GM12878 (cell line): Measurements from ENCODE around the gene MVB12B. TPM values are rescaled to one million over a fixed set of nuclear protein-coding genes. Genes with fewer than 3 reads are reported as not detected.

Experiments used
- ATAC-seq: fragments of 200-7000 bp; cut with Tn5 transposase; 3 replicates; pipeline ENCODE4 v1.9.1; 2020; ENCODE audit warnings: mild to moderate bottlenecking, moderate library complexity
- BruUV-seq: library from RNA; stranded (reverse); fragments of 400-500 nt; replicated peaks from 2 replicates; lab custom pipeline; 2021; lab: Mats Ljungman, UMichigan
- CTCF ChIA-PET: fragments of 300-600 bp; sonication (Branson Sonifier 250); formaldehyde crosslinking; extraction: SDS; loops from one replicate; lab custom pipeline; 2021; ENCODE audit warnings: inconsistent platforms; lab: Yijun Ruan, JAX
- POLR2A ChIA-PET: fragments of 350-600 bp; formaldehyde crosslinking; extraction: SDS; loops from one replicate; lab custom pipeline; 2021; ENCODE audit warnings: inconsistent platforms; lab: Charles Lee
- RAD21 ChIA-PET: fragments of 300-600 bp; sonication (Branson Sonifier 250); formaldehyde crosslinking; loops from one replicate; lab custom pipeline; 2023; ENCODE audit warnings: antibody characterized with exemption; ENCODE audit not compliant: unreplicated experiment; lab: Charles Lee
- SMC1A ChIA-PET: fragments of 300-600 bp; sonication (Branson Sonifier 250); formaldehyde crosslinking; loops from one replicate; lab custom pipeline; 2023; ENCODE audit not compliant: unreplicated experiment, uncharacterized antibody; lab: Charles Lee
- DNase-seq: peaks from one replicate; pipeline ENCODE4 v3.0.0-alpha.2; 2011; ENCODE audit warnings: low read depth, low spot score
- FAIRE-seq: peaks from 3 replicates; lab custom pipeline; 2011; peaks lifted over from hg19 to GRCh38; lab: Jason Lieb, UNC
- H2AFZ ChIP-seq: 2 replicates; pipeline ENCODE4 v1.6.0; 2011; ENCODE audit warnings: low read depth, low read length, control low read depth; ENCODE audit not compliant: control insufficient read depth
- H3K27ac ChIP-seq: 2 replicates; pipeline ENCODE4 v1.5.1; 2011; ENCODE audit warnings: control low read depth; ENCODE audit not compliant: control insufficient read depth, insufficient read depth
- H3K27me3 ChIP-seq, 2 experiments: replicated peaks in 1 of 2; 2 replicates each; pipeline versions ENCODE4 v1.6.0 to v1.6.1; 2011; ENCODE audit warnings: low read length in 1 of 2; ENCODE audit not compliant: control insufficient read depth in 2 of 2, insufficient read depth in 2 of 2
- H3K36me3 ChIP-seq, 2 experiments: 2 replicates each; pipeline ENCODE4 v1.5.1; 2011; ENCODE audit warnings: low read length in 1 of 2; ENCODE audit not compliant: control insufficient read depth in 2 of 2, insufficient read depth in 2 of 2
- H3K4me1 ChIP-seq: 2 replicates; pipeline ENCODE4 v1.6.1; 2011; ENCODE audit warnings: mild to moderate bottlenecking, low read length, moderate library complexity, mixed read lengths; ENCODE audit not compliant: control insufficient read depth, insufficient read depth
- H3K4me2 ChIP-seq: 2 replicates; pipeline ENCODE4 v1.6.0; 2011; ENCODE audit warnings: control low read depth; ENCODE audit not compliant: control insufficient read depth, insufficient read depth
- H3K4me3 ChIP-seq: fragments of 200-600 bp; sonication (generic); 2 replicates; pipeline ENCODE4 v1.5.1; 2016
- H3K79me2 ChIP-seq: 2 replicates; pipeline ENCODE4 v1.6.0; 2011; ENCODE audit warnings: low read length; ENCODE audit not compliant: control insufficient read depth, insufficient read depth
- H3K9ac ChIP-seq: 2 replicates; pipeline ENCODE4 v1.8.0; 2011; ENCODE audit warnings: low read length, control low read depth, mixed read lengths; ENCODE audit not compliant: control insufficient read depth, insufficient read depth
- H3K9me3 ChIP-seq: replicated peaks from 3 replicates; pipeline ENCODE4 v1.5.1; 2011; ENCODE audit warnings: mild to moderate bottlenecking, low read length; ENCODE audit not compliant: control insufficient read depth, insufficient read depth
- H4K20me1 ChIP-seq: 2 replicates; pipeline ENCODE4 v1.6.0; 2011; ENCODE audit not compliant: control insufficient read depth, insufficient read depth
- ASH2L ChIP-seq: fragments of 300-600, 200-600 bp; sonication (generic); IDR thresholded peaks from 2 replicates; pipeline ENCODE4 v1.6.1; 2017; ENCODE audit warnings: low read depth, mild to moderate bottlenecking, borderline replicate concordance
- CHD2 ChIP-seq: IDR thresholded peaks from 2 replicates; pipeline ENCODE4 v1.6.1; 2011; ENCODE audit warnings: low read depth, low read length, improper control_type of control experiment, borderline replicate concordance
- GABPA ChIP-seq: IDR thresholded peaks from 2 replicates; pipeline ENCODE4 v1.6.1; 2014; ENCODE audit warnings: antibody characterized with exemption, low read depth, mild to moderate bottlenecking, inconsistent platforms
- MEF2B ChIP-seq: fragments of 450-650 bp; IDR thresholded peaks from 2 replicates; pipeline ENCODE4 v1.6.1; 2018; ENCODE audit warnings: mild to moderate bottlenecking, moderate library complexity; ENCODE audit not compliant: partially characterized antibody, poor library complexity, severe bottlenecking
- RAD51 ChIP-seq: fragments of 450-650 bp; IDR thresholded peaks from 2 replicates; pipeline ENCODE4 v1.6.1; 2016; ENCODE audit warnings: moderate library complexity, mild to moderate bottlenecking, inconsistent platforms
- RELA ChIP-seq: fragments of 450-650 bp; IDR thresholded peaks from 2 replicates; pipeline ENCODE4 v1.8.0; 2014; ENCODE audit warnings: borderline replicate concordance; ENCODE audit not compliant: partially characterized antibody
- RFX5 ChIP-seq: IDR thresholded peaks from 2 replicates; pipeline ENCODE4 v1.6.1; 2011; ENCODE audit warnings: low read depth, low read length, improper control_type of control experiment
- SRF ChIP-seq, 2 experiments: IDR thresholded peaks; 2 replicates each; pipeline ENCODE4 v1.6.1; 2011; ENCODE audit warnings: low read depth in 2 of 2, low read length in 2 of 2, mild to moderate bottlenecking in 1 of 2, moderate library complexity in 1 of 2
- ZBTB33 ChIP-seq: fragments of 450-650 bp; IDR thresholded peaks from 2 replicates; pipeline ENCODE4 v1.6.1; 2017; ENCODE audit warnings: mild to moderate bottlenecking
- ZNF687 ChIP-seq: fragments of 450-650 bp; IDR thresholded peaks from 2 replicates; pipeline ENCODE4 v1.6.1; 2017; ENCODE audit warnings: mild to moderate bottlenecking, moderate library complexity
- WGBS: methylation state at CpG from one replicate; pipeline ENCODE4 v1.1.6; 2016; ENCODE audit warnings: low lambda C conversion rate; ENCODE audit not compliant: insufficient replicate concordance, insufficient coverage; ENCODE audit errors: missing lambda C conversion rate; 5-methylcytosine and 5-hydroxymethylcytosine counted together
- in situ Hi-C: fragments of 300-500 bp; cut with MboI; formaldehyde crosslinking; loops from 9 replicates; pipeline ENCODE4 v1.14.3; 2018; ENCODE audit warnings: mixed read lengths
- intact Hi-C: fragments of 100-400 bp; cut with micrococcal nuclease; formaldehyde crosslinking; loops from one replicate; pipeline ENCODE4 v1.14.2; 2022; ENCODE audit not compliant: unreplicated experiment
- polyA plus RNA-seq, 11 experiments: library from polyadenylated mRNA; depleted of rRNA in 4 of 11; unstranded in 6 of 11; stranded (reverse) in 5 of 11; fragments of >200 nt; fragmentation: Nextera tagmentation in 4 of 11; fragmentation: Illumina TruSeq in 1 of 11; extraction: Ambion mirVana in 4 of 11; extraction: Trizol in 1 of 11; gene quantifications; 1 replicate in 1 of 11; 2 replicates in 10 of 11; pipeline versions ENCODE4 v1.2.1 to v1.2.3, GENCODE V29; 2011 to 2016; ENCODE audit warnings: inconsistent platforms in 2 of 11, missing spikeins in 2 of 11, low read depth in 1 of 11
- total RNA-seq, 4 experiments: library from RNA; depleted of rRNA in 3 of 4; stranded (reverse); fragments of >200 nt in 3 of 4; fragmentation: Illumina TruSeq in 1 of 4; extraction: Trizol in 1 of 4; gene quantifications; 2 replicates each; pipeline versions ENCODE4 v1.2.1 to v1.2.3, GENCODE V29; 2013 to 2021
- TF ChIP-seq, protein P1 (sequence below): fragments of 450-650 bp; IDR thresholded peaks from 2 replicates; pipeline ENCODE4 v1.6.1; 2017; ENCODE audit warnings: borderline replicate concordance
- TF ChIP-seq, protein P2 (sequence below): fragments of 450-650 bp; conservative IDR thresholded peaks from 2 replicates; pipeline ENCODE4 v1.6.1; 2017; ENCODE audit warnings: mild to moderate bottlenecking, moderate library complexity
- TF ChIP-seq, protein P3 (sequence below): fragments of 450-650 bp; IDR thresholded peaks from 2 replicates; pipeline ENCODE4 v1.6.1; 2016; ENCODE audit warnings: mild to moderate bottlenecking

The MVB12B gene
- total and polyA plus RNA-seq, 10 of the 15 experiments (the other 5 are each of a cell fraction or from before 2014, with no cell fraction given): 0.08 TPM; not detected in 9

DNA sequence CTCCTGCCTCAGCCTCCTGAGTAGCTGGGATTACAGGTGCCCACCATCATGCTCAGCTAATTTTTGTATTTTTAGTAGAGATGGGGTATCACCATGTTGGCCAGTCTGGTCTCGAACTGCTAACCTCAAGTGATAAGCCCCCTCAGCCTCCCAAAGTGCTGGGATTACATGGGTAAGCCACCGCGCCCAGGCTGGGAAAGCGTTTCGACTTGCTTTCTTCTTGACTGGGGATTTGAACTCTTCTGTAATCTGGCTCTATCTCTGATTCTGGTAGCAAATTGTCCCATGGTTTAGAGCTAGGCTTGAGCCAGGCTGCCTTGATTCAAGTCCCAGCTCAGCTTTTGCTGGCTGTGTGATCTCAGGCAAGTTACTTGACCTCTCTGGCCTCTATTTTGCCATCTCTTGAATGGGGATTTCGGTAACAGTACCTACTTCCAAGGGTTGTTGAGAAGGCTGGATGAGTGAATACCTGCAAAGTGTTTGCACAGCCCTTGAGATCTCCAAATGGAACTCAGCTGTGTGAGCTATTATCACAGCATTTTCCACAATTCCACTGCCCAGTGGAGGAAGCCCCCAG is 20.5 kb upstream of the MVB12B start:
- no TSS peak for BruUV-seq
- CTCF ChIA-PET: no interaction called here
- TF ChIP-seq ASH2L: no peak
- TF ChIP-seq RELA: no peak
- no peak for TF ChIP-seq CHD2
- TF ChIP-seq, protein P1, sequence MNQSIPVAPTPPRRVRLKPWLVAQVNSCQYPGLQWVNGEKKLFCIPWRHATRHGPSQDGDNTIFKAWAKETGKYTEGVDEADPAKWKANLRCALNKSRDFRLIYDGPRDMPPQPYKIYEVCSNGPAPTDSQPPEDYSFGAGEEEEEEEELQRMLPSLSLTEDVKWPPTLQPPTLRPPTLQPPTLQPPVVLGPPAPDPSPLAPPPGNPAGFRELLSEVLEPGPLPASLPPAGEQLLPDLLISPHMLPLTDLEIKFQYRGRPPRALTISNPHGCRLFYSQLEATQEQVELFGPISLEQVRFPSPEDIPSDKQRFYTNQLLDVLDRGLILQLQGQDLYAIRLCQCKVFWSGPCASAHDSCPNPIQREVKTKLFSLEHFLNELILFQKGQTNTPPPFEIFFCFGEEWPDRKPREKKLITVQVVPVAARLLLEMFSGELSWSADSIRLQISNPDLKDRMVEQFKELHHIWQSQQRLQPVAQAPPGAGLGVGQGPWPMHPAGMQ: no peak
- TF ChIP-seq, protein P2, sequence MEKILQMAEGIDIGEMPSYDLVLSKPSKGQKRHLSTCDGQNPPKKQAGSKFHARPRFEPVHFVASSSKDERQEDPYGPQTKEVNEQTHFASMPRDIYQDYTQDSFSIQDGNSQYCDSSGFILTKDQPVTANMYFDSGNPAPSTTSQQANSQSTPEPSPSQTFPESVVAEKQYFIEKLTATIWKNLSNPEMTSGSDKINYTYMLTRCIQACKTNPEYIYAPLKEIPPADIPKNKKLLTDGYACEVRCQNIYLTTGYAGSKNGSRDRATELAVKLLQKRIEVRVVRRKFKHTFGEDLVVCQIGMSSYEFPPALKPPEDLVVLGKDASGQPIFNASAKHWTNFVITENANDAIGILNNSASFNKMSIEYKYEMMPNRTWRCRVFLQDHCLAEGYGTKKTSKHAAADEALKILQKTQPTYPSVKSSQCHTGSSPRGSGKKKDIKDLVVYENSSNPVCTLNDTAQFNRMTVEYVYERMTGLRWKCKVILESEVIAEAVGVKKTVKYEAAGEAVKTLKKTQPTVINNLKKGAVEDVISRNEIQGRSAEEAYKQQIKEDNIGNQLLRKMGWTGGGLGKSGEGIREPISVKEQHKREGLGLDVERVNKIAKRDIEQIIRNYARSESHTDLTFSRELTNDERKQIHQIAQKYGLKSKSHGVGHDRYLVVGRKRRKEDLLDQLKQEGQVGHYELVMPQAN: no peak
- no peak for TF ChIP-seq RFX5
- TF ChIP-seq MEF2B: no peak
- no peak for TF ChIP-seq ZBTB33
- TF ChIP-seq GABPA: no peak
- TF ChIP-seq RAD51: no peak
- no peak for TF ChIP-seq ZNF687
- TF ChIP-seq, protein P3, sequence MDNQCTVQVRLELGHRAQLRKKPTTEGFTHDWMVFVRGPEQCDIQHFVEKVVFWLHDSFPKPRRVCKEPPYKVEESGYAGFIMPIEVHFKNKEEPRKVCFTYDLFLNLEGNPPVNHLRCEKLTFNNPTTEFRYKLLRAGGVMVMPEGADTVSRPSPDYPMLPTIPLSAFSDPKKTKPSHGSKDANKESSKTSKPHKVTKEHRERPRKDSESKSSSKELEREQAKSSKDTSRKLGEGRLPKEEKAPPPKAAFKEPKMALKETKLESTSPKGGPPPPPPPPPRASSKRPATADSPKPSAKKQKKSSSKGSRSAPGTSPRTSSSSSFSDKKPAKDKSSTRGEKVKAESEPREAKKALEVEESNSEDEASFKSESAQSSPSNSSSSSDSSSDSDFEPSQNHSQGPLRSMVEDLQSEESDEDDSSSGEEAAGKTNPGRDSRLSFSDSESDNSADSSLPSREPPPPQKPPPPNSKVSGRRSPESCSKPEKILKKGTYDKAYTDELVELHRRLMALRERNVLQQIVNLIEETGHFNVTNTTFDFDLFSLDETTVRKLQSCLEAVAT: no peak
- no peak for TF ChIP-seq SRF (IDR thresholded peaks at IDR 0.05; ENCODE audit: low read depth in 2 of 2, low read length in 2 of 2)

More for the DNA sequence above, 20.5 kb upstream of the MVB12B start:
- Histone ChIP-seq H3K79me2 (no peaks in the 10 kb centered on the region), H2AFZ (no peak overlapping the region), H3K9me3 (no peaks in the 10 kb centered on the region), H3K9ac (no peak overlapping the region), H3K4me2 (no peak overlapping the region), H3K4me1 (no peaks in the 10 kb centered on the region), H4K20me1 (no peaks in the 10 kb centered on the region), H3K36me3 (no peaks in the 10 kb centered on the region), H3K4me3 (no peak overlapping the region), H3K27ac (no peak overlapping the region), H3K27me3 (no peaks in the 10 kb centered on the region)
- 59% methylated on average over 6 of the region's 6 CpGs for WGBS
- intact Hi-C loops (no loop called here), in situ Hi-C loops (no loop called here)
- POLR2A ChIA-PET: no interaction called here
- SMC1A ChIA-PET: no interaction called here
- FAIRE-seq (no peak), ATAC-seq (no peak), DNase-seq (no peak)
- RAD21 ChIA-PET: no interaction called here
